AG04449 (cell line): ENCODE measurements around the gene LRRC2.

Experiments used
- CTCF ChIA-PET: fragments of 350-600 bp; formaldehyde crosslinking; extraction: SDS; loops from one replicate; lab custom pipeline; 2021; ENCODE audit warnings: antibody characterized with exemption; lab: Yijun Ruan, JAX
- POLR2A ChIA-PET: fragments of 400-600, 350-600 bp; formaldehyde crosslinking; extraction: SDS; loops from one replicate; lab custom pipeline; 2020; ENCODE audit warnings: antibody characterized with exemption, inconsistent platforms; lab: Yijun Ruan, JAX
- DNase-seq: peaks from one replicate; pipeline ENCODE4 v3.0.0-alpha.2; 2010; ENCODE audit warnings: low read depth, low spot score
- H3K4me3 ChIP-seq: 2 replicates; pipeline ENCODE4 v1.5.1; 2011; ENCODE audit warnings: low read depth, mild to moderate bottlenecking, control low read depth, low read length
- TF ChIP-seq, protein P1 (sequence below): IDR thresholded peaks from one replicate; pipeline ENCODE4 v1.5.1; 2011; ENCODE audit warnings: mild to moderate bottlenecking, moderate library complexity, low read length, control low read depth, inconsistent platforms; ENCODE audit not compliant: insufficient read depth; ENCODE audit errors: missing control alignments

Gene LRRC2

DNA sequence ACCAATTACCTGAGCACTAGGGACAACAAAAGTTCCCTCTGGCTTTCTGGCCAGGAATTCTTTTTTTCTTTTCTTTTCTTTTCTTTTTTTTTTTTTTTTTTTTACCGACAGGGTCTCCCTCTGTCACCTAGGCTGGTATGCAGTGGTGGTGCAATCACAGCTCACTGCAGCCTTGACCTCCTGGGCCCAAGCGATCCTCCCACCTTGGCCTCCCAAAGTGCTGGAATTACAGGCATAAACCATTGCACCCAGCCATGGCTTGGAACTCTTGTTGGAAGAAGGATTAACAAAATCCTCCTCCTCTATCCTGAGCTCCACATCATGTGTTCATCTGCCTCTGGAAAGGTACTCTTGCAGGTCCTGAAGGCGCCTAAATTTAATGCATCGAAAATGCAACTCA is 98.5 kb downstream of the LRRC2 start:
- ChIA-PET CTCF (interaction anchor here (1.8 to 2.5 kb wide), 2 partner anchors 21 to 24 kb away, joined by 7 to 13 read pairs; no protein-coding TSS in a partner anchor), POLR2A (no interaction called here)
- H3K4me3 ChIP-seq = no peak overlapping the region
- no peak for DNase-seq
- TF ChIP-seq, protein P1, sequence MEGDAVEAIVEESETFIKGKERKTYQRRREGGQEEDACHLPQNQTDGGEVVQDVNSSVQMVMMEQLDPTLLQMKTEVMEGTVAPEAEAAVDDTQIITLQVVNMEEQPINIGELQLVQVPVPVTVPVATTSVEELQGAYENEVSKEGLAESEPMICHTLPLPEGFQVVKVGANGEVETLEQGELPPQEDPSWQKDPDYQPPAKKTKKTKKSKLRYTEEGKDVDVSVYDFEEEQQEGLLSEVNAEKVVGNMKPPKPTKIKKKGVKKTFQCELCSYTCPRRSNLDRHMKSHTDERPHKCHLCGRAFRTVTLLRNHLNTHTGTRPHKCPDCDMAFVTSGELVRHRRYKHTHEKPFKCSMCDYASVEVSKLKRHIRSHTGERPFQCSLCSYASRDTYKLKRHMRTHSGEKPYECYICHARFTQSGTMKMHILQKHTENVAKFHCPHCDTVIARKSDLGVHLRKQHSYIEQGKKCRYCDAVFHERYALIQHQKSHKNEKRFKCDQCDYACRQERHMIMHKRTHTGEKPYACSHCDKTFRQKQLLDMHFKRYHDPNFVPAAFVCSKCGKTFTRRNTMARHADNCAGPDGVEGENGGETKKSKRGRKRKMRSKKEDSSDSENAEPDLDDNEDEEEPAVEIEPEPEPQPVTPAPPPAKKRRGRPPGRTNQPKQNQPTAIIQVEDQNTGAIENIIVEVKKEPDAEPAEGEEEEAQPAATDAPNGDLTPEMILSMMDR = no peak

DNA sequence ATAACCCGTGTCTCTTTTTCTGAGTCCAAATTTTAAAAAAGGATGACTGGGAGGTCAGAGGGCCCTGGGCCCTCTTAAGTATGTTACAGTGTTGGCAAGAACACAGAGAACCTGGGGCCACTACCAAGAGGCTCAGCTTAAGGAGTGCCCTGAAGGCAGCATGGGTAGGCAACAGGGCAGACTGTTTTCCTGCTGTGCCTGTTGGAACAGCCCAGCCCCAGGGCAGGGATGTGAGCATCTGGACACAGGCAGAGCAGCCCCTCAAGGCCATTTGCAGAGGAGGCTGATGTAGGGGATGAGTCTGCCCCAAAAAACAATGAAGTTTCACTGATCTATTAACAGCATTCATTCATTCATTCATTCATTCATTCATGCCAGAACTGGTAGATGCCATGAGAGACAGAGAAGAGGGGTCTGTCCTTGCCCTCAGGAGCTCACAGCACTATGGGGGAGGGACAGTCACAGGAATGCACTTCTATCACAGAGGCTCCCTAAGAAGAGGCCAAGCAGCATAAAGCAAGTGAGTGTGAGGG is 99.2 kb downstream of the LRRC2 start:
- no peak for DNase-seq
- TF ChIP-seq, protein P1 = no peak
- no peak overlapping the region for H3K4me3 ChIP-seq
- POLR2A ChIA-PET = no interaction called here
- CTCF ChIA-PET = interaction anchor here (1.5 to 3.7 kb wide), 2 partner anchors 21 to 25 kb away, joined by 5 to 10 read pairs; no protein-coding TSS in a partner anchor

DNA sequence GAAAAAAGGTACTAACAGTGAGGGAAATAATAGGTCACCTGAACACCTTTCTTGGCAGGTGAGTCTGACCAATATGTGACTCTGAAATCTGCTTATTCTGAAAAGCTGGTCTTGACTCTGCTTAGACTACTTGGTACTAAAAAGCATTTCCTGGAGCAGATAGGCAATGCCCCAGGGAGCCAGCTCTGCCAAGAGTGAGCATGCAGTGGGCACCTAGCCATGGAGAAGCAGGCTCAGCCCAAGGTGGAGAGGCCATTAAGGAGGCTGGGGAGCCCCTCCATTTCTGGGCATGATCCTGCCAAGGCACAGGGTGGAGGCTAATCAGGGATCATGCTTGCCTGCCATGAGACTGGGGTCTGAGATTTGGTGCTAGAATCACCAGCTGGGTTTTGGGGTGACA is 99.8 kb downstream of the LRRC2 start:
- POLR2A ChIA-PET = no interaction called here
- CTCF ChIA-PET = interaction anchor here (1.5 to 3.7 kb wide), 2 partner anchors 22 to 24 kb away, joined by 5 to 10 read pairs; no protein-coding TSS in a partner anchor
- H3K4me3 ChIP-seq = no peak overlapping the region
- DNase-seq = no peak
- TF ChIP-seq, protein P1 = no peak
